Measurements from ENCODE around the gene RBM11. TPM values are rescaled to one million over a fixed set of nuclear protein-coding genes. Genes with fewer than 3 reads are reported as not detected.
A peak's percentile ranks its signal among the peaks of the same experiment; 100 is the strongest.
"Not testable (repeated sequence)": the region's sequence is repeated elsewhere in the genome, so short reads cannot be mapped to it uniquely, and the experiment has no call there.

The RBM11 gene
- not detected for total RNA-seq (ENCODE audit: insufficient read depth, low replicate concordance)

- DNase-seq (ENCODE audit: low spot score): peak; percentile 40
These were observed at the start of gene RBM11 for GRCh38 chr21:14215971-14216641. RBM11 (plus strand) TSS chr21:14216157; CDS start chr21:14216187, 30 bp downstream.

GRCh38 chr21:14166463-14167223, 49.3 kb upstream of the RBM11 start:
- not testable (repeated sequence) for DNase-seq (ENCODE audit: low spot score)

GRCh38 chr21:14206222-14206621, 9.7 kb upstream of the RBM11 start:
- no peak for DNase-seq (ENCODE audit: low spot score)

GRCh38 chr21:14210738-14211137, 5.2 kb upstream of the RBM11 start, which contains the start of gene LIPI:
LIPI (minus strand) TSS chr21:14210955; CDS start chr21:14210845, 110 bp downstream.
- DNase-seq (ENCODE audit: low spot score): no peak

GRCh38 chr21:14213164-14213563, 2.8 kb upstream of the RBM11 start:
- DNase-seq (ENCODE audit: low spot score): no peak

- no peak for DNase-seq (ENCODE audit: low spot score)
These were observed 7.4 kb downstream of the RBM11 start for GRCh38 chr21:14223365-14223764.

GRCh38 chr21:14229399-14229798, 13.4 kb downstream of the RBM11 start:
- no peak for DNase-seq (ENCODE audit: low spot score)

- DNase-seq (ENCODE audit: low spot score): no peak
These were observed 19.1 kb downstream of the RBM11 start for GRCh38 chr21:14235101-14235500.

- DNase-seq (ENCODE audit: low spot score): no peak
These were observed 20.2 kb downstream of the RBM11 start for GRCh38 chr21:14236180-14236579.

GRCh38 chr21:14239281-14239680, 23.3 kb downstream of the RBM11 start:
- no peak for DNase-seq (ENCODE audit: low spot score)

- DNase-seq (ENCODE audit: low spot score): no peak
These were observed 25.3 kb downstream of the RBM11 start for GRCh38 chr21:14241297-14241696.

GRCh38 chr21:14243461-14243860, 27.5 kb downstream of the RBM11 start:
- DNase-seq (ENCODE audit: low spot score): no peak

GRCh38 chr21:14243874-14244273, 27.9 kb downstream of the RBM11 start:
- DNase-seq (ENCODE audit: low spot score): peak; percentile 8

GRCh38 chr21:14244911-14245310, 29.0 kb downstream of the RBM11 start:
- no peak for DNase-seq (ENCODE audit: low spot score)

GRCh38 chr21:14245711-14246110, 29.8 kb downstream of the RBM11 start:
- DNase-seq (ENCODE audit: low spot score): no peak

GRCh38 chr21:14251336-14251735, 35.4 kb downstream of the RBM11 start:
- no peak for DNase-seq (ENCODE audit: low spot score)

GRCh38 chr21:14259747-14260146, 43.8 kb downstream of the RBM11 start:
- DNase-seq (ENCODE audit: low spot score): peak; percentile 65

- DNase-seq (ENCODE audit: low spot score): no peak
These were observed 44.3 kb downstream of the RBM11 start for GRCh38 chr21:14260174-14260764.

- DNase-seq (ENCODE audit: low spot score): no peak
These were observed 46.1 kb downstream of the RBM11 start for GRCh38 chr21:14262039-14262438.

GRCh38 chr21:14263879-14264278, 47.9 kb downstream of the RBM11 start:
- DNase-seq (ENCODE audit: low spot score): no peak

- DNase-seq (ENCODE audit: low spot score): no peak
These were observed 49.1 kb downstream of the RBM11 start for GRCh38 chr21:14265023-14265422.

- no peak for DNase-seq (ENCODE audit: low spot score)
These were observed 51.1 kb downstream of the RBM11 start for GRCh38 chr21:14267076-14267475.

- no peak for DNase-seq (ENCODE audit: low spot score)
These were observed 54.7 kb downstream of the RBM11 start for GRCh38 chr21:14270631-14271030.

Measured in umbilical cord (tissue), 2 donors.